CD4-positive, alpha-beta T cell treated with Interleukin-4 for 4 hours (primary cell): Measurements from ENCODE around the gene F2RL3.

Experiments
- DNase-seq: peaks from one replicate; pipeline ENCODE4 v3.0.0-alpha.2; 2020

Gene F2RL3

GRCh38 chr19:16895467-16896145 is 6.8 kb downstream of the F2RL3 start:
- no peak for DNase-seq

GRCh38 chr19:16896146-16897028 is 7.6 kb downstream of the F2RL3 start:
- no peak for DNase-seq

GRCh38 chr19:16897029-16897855 is 8.4 kb downstream of the F2RL3 start:
- DNase-seq = peak; percentile 56

DNA sequence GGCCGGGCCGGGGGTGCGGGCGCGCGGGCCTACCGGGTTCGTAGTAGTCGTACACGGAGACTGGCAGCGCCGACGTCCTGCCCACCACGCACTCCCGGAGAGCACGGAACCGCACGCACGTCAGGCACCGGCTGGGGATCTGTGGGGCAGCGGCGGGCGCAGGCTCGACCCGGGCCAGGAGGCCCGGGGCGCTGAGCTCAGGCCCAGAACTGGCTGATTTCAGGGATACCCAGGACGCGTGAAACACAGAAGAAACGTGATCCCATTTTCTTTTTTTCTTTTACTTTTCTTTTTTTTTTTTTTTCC is 9.0 kb downstream of the F2RL3 start:
- DNase-seq = no peak

DNA sequence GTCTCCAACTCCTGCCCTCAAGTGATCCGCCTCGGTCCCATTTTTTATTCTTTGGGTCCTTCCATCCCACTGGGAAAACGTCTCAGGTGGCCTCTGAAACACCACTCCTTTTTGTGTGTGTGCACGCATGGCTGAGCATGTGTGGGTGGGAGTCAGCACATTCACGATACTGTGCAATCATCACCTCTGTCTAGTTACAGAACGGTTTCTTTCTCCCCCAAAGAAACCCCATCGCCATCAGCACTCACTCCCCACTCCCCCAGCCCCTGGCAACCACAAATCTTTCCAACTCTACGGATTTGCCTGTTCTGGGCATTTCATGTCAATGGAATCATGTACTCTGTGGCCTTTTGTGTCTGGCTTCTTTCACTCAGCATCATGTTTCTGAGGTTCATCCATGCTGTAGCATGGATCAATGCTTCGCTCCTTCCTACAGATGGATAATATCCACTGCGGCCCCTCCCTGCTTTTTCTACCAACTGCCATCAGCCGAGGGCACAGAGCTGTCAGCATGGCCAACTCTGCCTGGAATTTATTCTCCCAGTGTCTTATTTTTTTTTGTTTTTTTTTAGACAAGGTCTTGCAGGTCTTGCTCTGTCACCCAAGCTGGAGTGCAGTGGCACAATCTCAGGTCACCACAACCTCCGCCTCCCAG is 9.7 kb downstream of the F2RL3 start:
- DNase-seq = no peak

- DNase-seq = no peak
Measured at GRCh38 chr19:16899566-16900075, 10.8 kb downstream of the F2RL3 start.

- no peak for DNase-seq
Measured at GRCh38 chr19:16901491-16902175, 12.8 kb downstream of the F2RL3 start.

- DNase-seq = no peak
Measured at GRCh38 chr19:16902545-16902944, 13.7 kb downstream of the F2RL3 start.

DNA sequence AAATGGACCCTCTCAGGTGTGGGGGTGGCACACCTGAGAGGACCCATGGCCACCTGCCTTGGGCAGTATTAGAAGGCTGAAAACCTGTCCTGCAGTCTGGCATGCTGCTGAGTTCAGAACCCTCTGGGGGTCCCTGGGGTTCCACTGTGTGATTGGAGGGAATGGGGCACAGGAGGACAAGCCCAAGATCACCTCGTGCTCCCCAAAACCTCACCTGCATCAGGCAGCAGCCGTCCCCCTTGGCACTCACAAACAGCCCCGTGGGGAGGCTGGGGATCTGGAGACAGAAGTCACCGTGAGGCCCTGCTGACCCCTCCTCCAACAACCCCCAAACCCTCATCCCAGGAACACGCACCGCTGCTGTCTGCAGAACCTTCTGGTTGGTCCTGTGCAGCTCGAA is 14.5 kb downstream of the F2RL3 start:
- DNase-seq = no peak

GRCh38 chr19:16904599-16904998 is 15.8 kb downstream of the F2RL3 start:
- no peak for DNase-seq

DNA sequence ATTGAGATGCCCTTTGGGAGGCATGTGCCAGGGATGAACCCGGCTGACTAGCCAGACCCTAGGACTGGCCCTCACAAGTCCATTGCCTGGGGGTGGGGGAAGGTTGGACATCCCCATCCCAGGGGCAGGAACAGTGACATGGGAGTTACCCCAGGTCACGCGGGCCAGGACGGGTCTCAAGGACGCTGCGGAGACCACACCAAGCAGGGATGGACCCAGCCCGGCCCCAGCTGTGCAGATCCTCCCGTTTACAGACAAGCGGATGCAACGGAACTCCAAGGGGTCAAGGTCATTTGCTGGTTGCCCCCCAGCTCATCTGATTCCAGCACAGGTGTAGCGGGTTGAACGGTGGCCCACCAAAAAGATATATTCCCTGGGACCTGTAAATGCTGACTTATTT is 20.0 kb downstream of the F2RL3 start:
- DNase-seq = no peak

DNA sequence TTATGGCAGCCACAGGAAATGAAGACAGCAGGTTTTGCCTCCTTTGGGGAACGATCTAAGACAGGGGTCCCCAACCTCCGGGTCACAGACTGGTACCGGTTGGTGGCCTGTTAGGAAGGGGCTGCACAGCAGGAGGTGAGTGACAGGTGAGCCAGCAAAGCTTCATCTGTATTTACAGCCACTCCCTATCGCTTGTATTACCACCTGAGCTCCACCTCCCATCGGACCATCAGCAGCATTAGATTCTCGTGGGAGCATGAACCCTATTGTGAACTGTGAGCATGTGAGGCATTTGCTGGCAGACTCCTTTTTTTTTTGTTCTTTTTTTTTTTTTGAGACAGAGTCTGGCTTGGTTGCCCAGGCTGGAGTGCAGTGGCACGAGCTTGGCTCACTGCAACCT is 22.2 kb downstream of the F2RL3 start:
- no peak for DNase-seq

GRCh38 chr19:16912780-16913179 is 24.0 kb downstream of the F2RL3 start:
- DNase-seq = no peak

DNA sequence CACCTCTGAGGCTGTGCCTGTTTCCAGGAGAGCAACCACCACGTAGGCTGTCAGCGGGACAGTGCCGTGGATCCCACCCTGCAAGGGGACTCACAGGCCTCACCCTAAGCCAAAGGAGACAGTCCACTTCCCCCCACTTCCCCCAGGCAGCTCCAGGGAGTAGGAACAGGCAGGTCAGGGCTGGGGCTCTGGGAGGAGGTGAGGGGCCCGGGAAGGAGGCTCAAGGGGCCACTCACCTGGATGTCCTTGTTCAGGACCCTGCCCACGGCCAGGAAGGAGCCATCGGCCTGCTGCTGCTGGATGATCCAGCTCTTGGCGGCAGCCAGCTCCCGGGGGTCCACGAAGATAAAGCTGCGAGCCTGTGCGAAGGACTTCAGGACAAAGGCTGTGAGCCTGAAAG is 25.6 kb downstream of the F2RL3 start:
- DNase-seq = no peak

- DNase-seq = no peak
Measured at GRCh38 chr19:16915135-16915534, 26.3 kb downstream of the F2RL3 start.

GRCh38 chr19:16915734-16916133 is 26.9 kb downstream of the F2RL3 start:
- no peak for DNase-seq

DNA sequence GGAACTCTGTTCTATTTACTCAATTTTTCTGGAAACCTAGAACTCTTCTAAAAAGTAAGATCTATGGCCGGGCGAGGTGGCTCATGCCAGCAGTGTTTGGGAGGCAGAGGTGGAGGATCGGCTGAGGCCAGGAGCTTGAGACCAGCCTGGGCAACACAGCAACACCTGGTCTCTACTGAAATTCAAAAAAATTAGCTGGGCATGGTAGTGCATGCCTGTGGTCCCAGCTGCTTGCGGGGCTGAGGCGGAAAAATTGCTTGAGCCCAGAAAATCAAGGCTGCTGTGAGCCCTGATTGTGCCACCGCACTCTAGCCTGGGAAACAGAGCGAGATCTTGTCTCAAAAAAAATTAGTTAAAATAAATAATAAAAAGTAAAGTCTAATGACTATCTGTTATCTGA is 28.6 kb downstream of the F2RL3 start:
- no peak for DNase-seq

GRCh38 chr19:16919496-16919895 is 30.7 kb downstream of the F2RL3 start:
- no peak for DNase-seq

- no peak for DNase-seq
Measured at GRCh38 chr19:16920816-16921529, 32.2 kb downstream of the F2RL3 start.

DNA sequence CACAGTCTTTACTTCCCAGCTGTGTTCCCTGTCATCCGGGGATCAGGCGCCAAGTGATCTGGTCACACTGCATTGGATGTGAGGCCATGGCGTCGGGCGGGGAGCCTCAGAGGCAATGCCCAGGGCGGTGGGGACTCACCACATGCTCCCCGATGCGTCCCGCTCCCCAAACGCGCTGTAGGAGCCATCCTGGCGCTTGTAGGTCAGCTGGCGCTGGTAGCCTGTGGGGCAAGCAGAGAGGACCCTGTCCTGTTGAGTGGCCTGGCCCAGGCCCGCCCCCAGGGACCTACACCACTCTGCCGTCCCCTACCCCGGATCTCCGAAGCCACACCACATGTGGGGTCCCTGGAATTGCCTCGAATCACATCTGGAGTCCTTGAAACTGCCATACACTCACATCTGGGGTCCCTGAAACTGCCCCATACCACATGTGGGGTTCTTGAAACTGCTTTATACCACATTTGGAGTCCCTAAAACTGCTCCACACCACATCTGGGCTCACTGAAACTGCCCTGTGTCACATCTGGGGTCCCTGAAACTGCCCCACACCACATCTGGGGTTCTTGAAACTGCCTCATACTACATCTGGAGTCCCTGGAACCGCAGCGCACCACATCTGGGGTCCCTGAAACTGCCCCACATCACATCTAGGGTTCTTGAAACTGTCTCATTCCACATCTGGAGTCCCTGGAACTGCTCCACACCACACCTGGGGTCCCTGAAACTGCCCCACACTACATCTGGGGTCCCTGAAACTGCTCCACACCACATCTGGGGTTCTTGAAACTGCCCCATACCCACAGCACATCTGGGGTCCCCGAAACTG is 33.2 kb downstream of the F2RL3 start:
- DNase-seq = no peak

DNA sequence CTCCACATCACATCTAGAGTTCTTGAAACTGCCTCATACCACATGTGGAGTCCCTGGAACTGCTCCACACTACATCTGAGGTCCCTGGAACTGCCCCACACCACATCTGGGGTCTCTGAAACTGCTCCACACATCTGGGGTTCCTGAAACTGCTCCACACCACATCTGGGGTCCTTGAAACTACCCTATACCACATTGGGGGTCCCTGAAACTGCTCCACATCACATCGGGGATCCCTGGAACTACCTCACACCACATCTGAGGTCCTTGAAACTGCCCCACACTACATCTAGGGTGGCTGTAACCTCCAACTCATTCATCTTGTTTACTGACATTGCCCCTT is 33.8 kb downstream of the F2RL3 start:
- no peak for DNase-seq
